NCI-H1694 (cell line): ENCODE data around the gene RAB3IP.
"Not testable (repeated sequence)": the region's sequence is repeated elsewhere in the genome, so short reads cannot be mapped to it uniquely, and the experiment has no call there.

Experiments used
- DNase-seq: peaks from one replicate; lab custom pipeline; 2025; lab: John Stamatoyannopoulos, UW

The RAB3IP gene

GRCh38 chr12:69835081-69835480, 96.4 kb downstream of the RAB3IP start:
- DNase-seq = no peak

- DNase-seq = no peak
Measured at GRCh38 chr12:69836015-69836414, 97.4 kb downstream of the RAB3IP start.

- no peak for DNase-seq
Measured at GRCh38 chr12:69837191-69837590, 98.5 kb downstream of the RAB3IP start.

- DNase-seq = no peak
Measured at GRCh38 chr12:69837657-69838415, 99.2 kb downstream of the RAB3IP start.

GRCh38 chr12:69840727-69841126, 102.1 kb downstream of the RAB3IP start:
- DNase-seq = no peak

- DNase-seq = no peak
Measured at GRCh38 chr12:69843608-69844007, 104.9 kb downstream of the RAB3IP start.

GRCh38 chr12:69844416-69844815, 105.8 kb downstream of the RAB3IP start:
- DNase-seq = peak; percentile 87

GRCh38 chr12:69844836-69845235, 106.2 kb downstream of the RAB3IP start:
- DNase-seq = no peak

GRCh38 chr12:69846976-69847375, 108.3 kb downstream of the RAB3IP start:
- DNase-seq = no peak

GRCh38 chr12:69851976-69852375, 113.3 kb downstream of the RAB3IP start:
- DNase-seq = no peak

GRCh38 chr12:69853176-69853961, 114.7 kb downstream of the RAB3IP start:
- DNase-seq = not testable (repeated sequence)

- DNase-seq = no peak
Measured at GRCh38 chr12:69866698-69867097, 128.0 kb downstream of the RAB3IP start.

- DNase-seq = no peak
Measured at GRCh38 chr12:69868695-69869094, 130.0 kb downstream of the RAB3IP start.

GRCh38 chr12:69872804-69873203, 134.1 kb downstream of the RAB3IP start:
- DNase-seq = no peak
